BLaER1 treated with 17β-estradiol and CSF1 and Interleukin-3, amounts not matched to agents 10 nM and 100 nM (cell line): ENCODE measurements around the gene DDIT3.

Experiments used
- H3K27ac ChIP-seq, 11 experiments: shearing (Covaris generic); formaldehyde crosslinking; 2 replicates each; pipeline ENCODE4 v1.8.1; 2022
- H3K27me3 ChIP-seq, 11 experiments: shearing (Covaris generic); formaldehyde crosslinking; 2 replicates each; pipeline ENCODE4 v1.8.1; 2022
- H3K36me3 ChIP-seq, 11 experiments: shearing (Covaris generic); formaldehyde crosslinking; 2 replicates each; pipeline ENCODE4 v1.8.1; 2022
- H3K4me1 ChIP-seq, 10 experiments: shearing (Covaris generic); formaldehyde crosslinking; 2 replicates each; pipeline ENCODE4 v1.8.1; 2022
- H3K4me2 ChIP-seq, 11 experiments: shearing (Covaris generic); formaldehyde crosslinking; 2 replicates each; pipeline ENCODE4 v1.8.1; 2022
- H3K4me3 ChIP-seq, 10 experiments: shearing (Covaris generic); formaldehyde crosslinking; 2 replicates each; pipeline ENCODE4 v1.8.1; 2022
- H3K9ac ChIP-seq, 11 experiments: shearing (Covaris generic); formaldehyde crosslinking; 2 replicates each; pipeline ENCODE4 v1.8.1; 2022
- H3K9me3 ChIP-seq, 11 experiments: shearing (Covaris generic); formaldehyde crosslinking; replicated peaks in 1 of 11; 2 replicates each; pipeline ENCODE4 v1.8.1; 2022
- H4K20me1 ChIP-seq, 11 experiments: shearing (Covaris generic); formaldehyde crosslinking; 2 replicates each; pipeline ENCODE4 v1.8.1; 2022
- Cebpa-rat ChIP-seq, 11 experiments: shearing (Covaris generic); IDR thresholded peaks; 2 replicates each; pipeline ENCODE4 v1.8.1; 2022

Gene DDIT3

DNA sequence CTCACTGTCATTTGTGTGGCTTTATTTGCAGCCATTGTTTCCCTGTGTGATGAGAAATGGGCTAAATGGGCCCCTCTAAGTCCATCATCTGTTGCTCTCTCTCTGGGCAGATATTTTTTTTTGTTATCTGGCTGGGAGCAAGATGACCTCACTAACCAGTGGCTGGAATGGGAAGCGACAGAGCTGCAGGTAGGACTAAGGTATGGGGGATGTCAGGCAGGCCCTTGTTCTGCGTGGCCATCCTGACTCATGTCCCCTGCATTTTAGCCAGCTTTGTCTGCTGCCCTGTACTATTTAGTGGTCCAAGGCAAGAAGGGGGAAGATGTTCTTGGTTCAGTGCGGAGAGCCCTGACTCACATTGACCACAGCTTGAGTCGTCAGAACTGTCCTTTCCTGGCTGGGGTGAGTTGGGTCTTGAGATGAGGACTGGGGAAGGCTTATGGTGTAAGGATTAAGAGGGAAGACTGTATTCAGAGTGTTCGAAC lies 31.1 kb downstream of the DDIT3 start:
- H3K36me3 ChIP-seq, result peaks cover 45 to 49% (median 47%) of the 10 kb centered on the region in 11 experiments
- H3K27ac ChIP-seq, result peak overlapping the region in 10 of 11 experiments; percentile 82 to 96 (median 90); a peak in 15 of 22 replicates
- no peaks in the 10 kb centered on the region for H3K27me3 ChIP-seq
- peak overlapping the region; percentile 82 to 98 (median 90) for H3K9ac ChIP-seq
- H4K20me1 ChIP-seq, result peaks cover 0 to 44% (median 26%) of the 10 kb centered on the region in 11 experiments; a peak in 17 of 22 replicates
- H3K4me3 ChIP-seq, result peak overlapping the region; percentile 75 to 98 (median 85)
- peak overlapping the region; percentile 75 to 97 (median 93) for H3K4me2 ChIP-seq
- TF ChIP-seq Cebpa-rat (IDR thresholded peaks at IDR 0.05), result no peak
- H3K9me3 ChIP-seq, result peaks cover 0 to 7% (median 4%) of the 10 kb centered on the region in 11 experiments; a peak in 8 of 22 replicates
- H3K4me1 ChIP-seq, result peaks cover 15 to 32% (median 22%) of the 10 kb centered on the region in 10 experiments

DNA sequence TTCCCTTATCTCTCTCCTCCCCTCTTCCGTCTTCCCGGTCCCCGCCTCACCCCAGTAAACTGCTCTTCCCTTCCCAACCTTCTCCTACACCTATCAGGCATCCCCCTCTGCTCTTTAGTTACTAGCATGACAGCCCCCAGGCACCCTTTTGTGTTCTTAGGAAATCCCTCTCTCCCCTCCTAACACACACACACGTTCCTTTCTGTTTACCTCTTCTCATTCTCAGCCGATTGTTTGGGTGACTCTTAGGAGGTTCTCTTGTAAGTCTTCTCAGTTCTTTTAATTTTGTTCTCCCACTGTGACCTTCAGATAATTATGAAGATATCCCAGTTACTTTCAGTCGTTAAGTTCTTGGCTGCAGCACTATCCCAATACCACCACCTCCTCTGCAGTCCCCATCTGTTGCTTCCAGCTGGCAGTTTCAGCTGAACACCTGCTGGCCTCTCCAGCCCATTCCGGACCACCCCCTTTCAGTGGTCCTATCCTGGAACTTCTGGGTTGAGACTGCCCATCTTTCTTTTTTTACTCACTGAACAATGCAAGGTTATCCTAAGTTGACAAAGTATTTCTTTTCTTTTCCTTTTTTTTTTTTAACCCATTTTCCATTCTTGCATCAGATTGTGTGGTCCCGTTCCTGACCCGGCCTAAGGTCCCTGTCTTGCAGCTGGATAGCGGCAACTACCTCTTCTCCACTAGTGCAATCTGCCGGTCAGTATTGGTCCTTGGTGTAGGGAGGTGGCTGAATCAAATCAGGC lies 31.7 kb downstream of the DDIT3 start:
- peak overlapping the region; percentile 75 to 97 (median 93) for H3K4me2 ChIP-seq
- peaks cover 0 to 44% (median 26%) of the 10 kb centered on the region in 11 experiments; a peak in 17 of 22 replicates for H4K20me1 ChIP-seq
- H3K4me3 ChIP-seq, result peak overlapping the region; percentile 75 to 98 (median 85)
- H3K4me1 ChIP-seq, result peaks cover 15 to 32% (median 22%) of the 10 kb centered on the region in 10 experiments
- H3K9me3 ChIP-seq, result peaks cover 0 to 7% (median 4%) of the 10 kb centered on the region in 11 experiments; a peak in 8 of 22 replicates
- peak overlapping the region; percentile 82 to 98 (median 90) for H3K9ac ChIP-seq
- peaks cover 42 to 45% (median 43%) of the 10 kb centered on the region in 11 experiments for H3K36me3 ChIP-seq
- no peaks in the 10 kb centered on the region for H3K27me3 ChIP-seq
- peak overlapping the region; percentile 82 to 96 (median 89) for H3K27ac ChIP-seq
- no peak for TF ChIP-seq Cebpa-rat (IDR thresholded peaks at IDR 0.05)

DNA sequence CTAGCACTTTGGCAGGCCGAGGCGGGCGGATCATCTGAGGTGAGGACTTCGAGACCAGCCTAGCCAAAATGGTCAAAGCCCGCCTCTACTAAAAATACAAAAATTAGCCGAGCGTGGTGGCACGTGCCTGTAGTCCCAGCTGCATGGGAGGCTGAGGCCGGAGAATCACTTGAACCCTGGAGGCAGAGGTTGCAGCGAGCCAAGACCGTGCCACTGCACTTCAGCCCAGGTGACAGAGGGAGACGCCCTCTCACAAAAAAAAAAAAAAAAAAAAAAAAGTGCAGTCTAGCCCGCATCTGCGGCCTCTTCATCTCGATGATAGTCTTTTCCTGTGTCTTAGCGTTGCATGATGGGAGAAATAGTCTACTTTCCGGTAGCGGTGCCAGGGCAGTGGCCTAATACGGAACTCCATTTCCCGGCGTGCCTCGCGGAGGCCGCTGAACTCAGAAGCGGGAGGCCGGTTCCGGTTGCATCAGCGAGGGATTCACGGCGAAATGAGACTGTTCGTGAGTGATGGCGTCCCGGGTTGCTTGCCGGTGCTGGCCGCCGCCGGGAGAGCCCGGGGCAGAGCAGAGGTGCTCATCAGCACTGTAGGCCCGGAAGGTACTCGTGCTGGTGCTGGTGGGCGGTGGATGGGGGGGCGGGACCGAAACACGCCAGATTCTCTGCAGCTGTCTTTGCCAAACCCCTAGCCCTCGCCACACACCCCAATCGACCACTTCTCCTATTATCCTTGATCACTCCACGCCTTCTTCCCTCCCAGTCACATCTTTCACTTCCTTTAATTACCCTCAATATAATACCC lies 32.5 kb downstream of the DDIT3 start, which contains the start of gene MARS1:
Gene MARS1, plus strand, starts transcription at position 472 of the 805 bp plus-strand sequence. Its CDS starts 23 bp downstream, at position 495.
- Histone ChIP-seq H3K4me1 (peaks cover 15 to 32% (median 22%) of the 10 kb centered on the region in 10 experiments), H3K4me2 (peak within 1 kb of the TSS; percentile 75 to 97 (median 93)), H3K4me3 (peak within 1 kb of the TSS; percentile 75 to 98 (median 85)), H3K9ac (peak within 1 kb of the TSS; percentile 82 to 98 (median 90)), H3K27me3 (no peaks in the 10 kb centered on the region), H3K9me3 (peaks cover 0 to 5% (median 2%) of the 10 kb centered on the region in 11 experiments; a peak in 8 of 22 replicates), H3K27ac (peak within 1 kb of the TSS; percentile 82 to 96 (median 89)), H4K20me1 (peaks cover 0 to 43% (median 24%) of the 10 kb centered on the region in 11 experiments; a peak in 17 of 22 replicates), H3K36me3 (peaks cover 39 to 42% (median 40%) of the 10 kb centered on the region in 11 experiments)
- TF ChIP-seq Cebpa-rat (IDR thresholded peaks at IDR 0.05), result peak in 5 of 11 experiments; percentile 12 to 66 (median 49); a peak in 4 of 22 replicates

DNA sequence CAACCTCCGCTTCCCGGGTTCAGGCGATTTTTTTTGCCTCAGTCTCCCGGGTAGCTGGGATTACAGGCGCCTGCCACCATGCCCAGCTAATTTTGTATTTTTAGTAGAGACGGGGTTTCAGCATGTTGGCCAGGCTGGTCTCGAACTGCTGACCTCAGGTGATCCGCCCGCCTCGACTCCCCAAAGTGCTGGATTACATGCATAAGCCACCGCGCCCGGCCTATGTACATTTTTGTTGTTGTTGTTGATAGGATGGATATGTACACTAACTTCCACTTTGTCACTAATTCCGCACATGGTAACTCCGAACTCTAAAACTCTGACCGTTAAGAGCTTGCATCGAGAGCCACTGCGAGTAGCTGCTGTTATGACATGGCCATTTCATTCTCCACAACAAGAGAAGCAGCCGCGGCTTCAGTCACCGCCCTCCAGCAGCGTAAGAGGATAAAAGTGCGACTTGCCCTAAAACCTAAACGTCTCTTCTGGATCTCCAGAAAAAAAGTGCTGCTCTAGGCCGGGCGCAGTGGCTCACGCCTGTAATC lies 33.2 kb downstream of the DDIT3 start:
- peaks cover 15 to 32% (median 22%) of the 10 kb centered on the region in 10 experiments for H3K4me1 ChIP-seq
- peaks cover 32 to 36% (median 33%) of the 10 kb centered on the region in 11 experiments for H3K36me3 ChIP-seq
- peak overlapping the region; percentile 82 to 96 (median 89); a peak in 19 of 22 replicates for H3K27ac ChIP-seq
- no peak for TF ChIP-seq Cebpa-rat (IDR thresholded peaks at IDR 0.05)
- H4K20me1 ChIP-seq, result peaks cover 0 to 38% (median 20%) of the 10 kb centered on the region in 11 experiments; a peak in 16 of 22 replicates
- H3K9me3 ChIP-seq, result no peaks in the 10 kb centered on the region
- H3K4me2 ChIP-seq, result peak overlapping the region; percentile 13 to 79 (median 59); a peak in 18 of 22 replicates
- H3K4me3 ChIP-seq, result peak overlapping the region in 9 of 10 experiments; percentile 75 to 94 (median 83); a peak in 14 of 20 replicates
- H3K27me3 ChIP-seq, result no peaks in the 10 kb centered on the region
- peak overlapping the region in 9 of 11 experiments; percentile 82 to 98 (median 90); a peak in 11 of 22 replicates for H3K9ac ChIP-seq

DNA sequence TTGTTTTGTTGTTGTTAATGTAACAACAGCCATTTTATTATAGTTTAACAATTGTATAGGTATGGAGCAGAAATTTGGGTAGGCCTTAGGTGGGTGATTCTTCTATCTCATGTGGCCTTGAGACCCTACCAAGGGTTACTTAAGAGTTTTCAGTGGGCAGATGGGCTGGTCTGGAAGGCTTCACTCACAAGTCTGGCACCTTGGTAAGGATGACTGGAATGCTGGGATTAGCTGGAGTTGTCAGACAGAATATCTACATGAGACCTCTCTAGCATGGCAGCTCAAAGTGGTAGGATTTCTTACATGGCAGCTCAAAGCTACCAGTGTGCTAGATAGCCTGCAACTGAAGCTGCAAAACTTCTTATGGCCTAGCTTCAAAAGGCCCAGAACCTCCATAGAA lies 34.6 kb downstream of the DDIT3 start:
- no peak for TF ChIP-seq Cebpa-rat (IDR thresholded peaks at IDR 0.05)
- Histone ChIP-seq H3K27me3 (no peaks in the 10 kb centered on the region), H4K20me1 (peaks cover 0 to 24% (median 18%) of the 10 kb centered on the region in 11 experiments; a peak in 16 of 22 replicates), H3K9me3 (no peaks in the 10 kb centered on the region), H3K4me3 (no peak overlapping the region), H3K4me1 (peaks cover 18 to 40% (median 26%) of the 10 kb centered on the region in 10 experiments), H3K9ac (no peak overlapping the region), H3K27ac (no peak overlapping the region), H3K4me2 (no peak overlapping the region), H3K36me3 (peaks cover 18 to 21% (median 19%) of the 10 kb centered on the region in 11 experiments)

DNA sequence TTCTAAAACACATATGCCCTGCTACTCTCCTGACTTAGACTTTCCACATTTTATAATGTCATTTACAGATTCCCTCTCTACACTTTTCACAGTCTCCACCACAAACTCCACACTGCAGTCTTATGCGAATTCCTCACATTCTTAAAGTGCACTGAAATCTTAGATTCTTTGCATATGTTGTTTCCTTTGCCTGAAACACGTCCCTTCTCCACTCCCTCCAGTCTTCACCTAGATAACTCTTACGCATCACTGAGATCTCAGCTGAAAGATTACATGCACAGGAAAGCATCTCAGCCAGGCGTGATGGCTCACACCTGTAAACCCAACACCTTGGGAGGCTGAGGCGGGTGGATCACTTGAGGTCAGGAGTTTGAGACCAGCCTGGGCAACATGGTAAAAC lies 36.8 kb downstream of the DDIT3 start:
- H3K4me1 ChIP-seq, result peaks cover 28 to 42% (median 33%) of the 10 kb centered on the region in 10 experiments
- H3K9me3 ChIP-seq, result no peaks in the 10 kb centered on the region
- H3K9ac ChIP-seq, result no peak overlapping the region
- no peaks in the 10 kb centered on the region for H3K27me3 ChIP-seq
- H3K36me3 ChIP-seq, result no peaks in the 10 kb centered on the region
- TF ChIP-seq Cebpa-rat (IDR thresholded peaks at IDR 0.05), result no peak
- no peak overlapping the region for H3K4me3 ChIP-seq
- H3K4me2 ChIP-seq, result no peak overlapping the region
- peaks cover 0 to 2% (median 0%) of the 10 kb centered on the region in 11 experiments; a peak in 4 of 22 replicates for H4K20me1 ChIP-seq
- no peak overlapping the region for H3K27ac ChIP-seq

DNA sequence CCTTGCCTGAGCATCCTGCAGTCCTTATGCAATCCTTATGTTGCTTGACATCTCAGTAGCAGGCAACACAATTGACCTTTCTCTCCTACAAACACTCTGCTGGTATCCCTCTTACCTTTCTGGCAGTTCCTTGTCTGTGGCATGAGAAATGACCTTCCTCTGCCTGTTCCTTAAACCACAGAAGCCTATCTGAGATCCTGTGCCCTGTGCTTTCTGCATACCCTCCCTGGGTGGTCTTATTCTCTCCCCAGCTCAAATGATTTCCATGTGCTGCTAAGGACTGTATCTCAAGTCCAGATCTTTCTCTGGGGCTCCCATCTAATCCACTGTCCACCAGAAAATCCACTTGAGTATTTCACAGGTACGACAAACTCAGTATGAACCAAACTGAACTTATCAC lies 38.6 kb downstream of the DDIT3 start:
- Histone ChIP-seq H3K27ac (no peak overlapping the region), H3K4me2 (0 out of 22 replicates have a peak overlapping the region, but pooled peaks of 1 of the 11 experiments have one; percentile 100), H3K27me3 (no peaks in the 10 kb centered on the region), H3K4me1 (peaks cover 34 to 44% (median 40%) of the 10 kb centered on the region in 10 experiments), H3K36me3 (no peaks in the 10 kb centered on the region), H3K9me3 (no peaks in the 10 kb centered on the region), H3K4me3 (no peak overlapping the region), H3K9ac (no peak overlapping the region), H4K20me1 (no peaks in the 10 kb centered on the region)
- no peak for TF ChIP-seq Cebpa-rat (IDR thresholded peaks at IDR 0.05)
